Astrocyte of the cerebellum (primary cell): ENCODE measurements around the gene HMCN2.

ENCODE experiments used
- DNase-seq: peaks from one replicate; pipeline ENCODE4 v3.0.0-alpha.2; 2011; ENCODE audit warnings: low read depth
- H3K4me3 ChIP-seq: 2 replicates; pipeline ENCODE4 v1.5.1; 2011; ENCODE audit warnings: mild to moderate bottlenecking, low read depth, low read length, moderate library complexity
- CTCF ChIP-seq: IDR thresholded peaks from 2 replicates; pipeline ENCODE4 v1.5.1; 2012; ENCODE audit warnings: low read length, low read depth, moderate library complexity, mild to moderate bottlenecking; ENCODE audit errors: missing control alignments
- in situ Hi-C: cut with HindIII; loops from 2 replicates; pipeline ENCODE4 v1.10.0; 2017; ENCODE audit warnings: low sequenced_read_pairs

HMCN2 gene

GRCh38 chr9:130482463-130482862 lies 216.9 kb downstream of the HMCN2 start:
- TF ChIP-seq CTCF: no peak
- DNase-seq: no peak
- in situ Hi-C loops: no loop called here
- no peak overlapping the region for H3K4me3 ChIP-seq

DNA sequence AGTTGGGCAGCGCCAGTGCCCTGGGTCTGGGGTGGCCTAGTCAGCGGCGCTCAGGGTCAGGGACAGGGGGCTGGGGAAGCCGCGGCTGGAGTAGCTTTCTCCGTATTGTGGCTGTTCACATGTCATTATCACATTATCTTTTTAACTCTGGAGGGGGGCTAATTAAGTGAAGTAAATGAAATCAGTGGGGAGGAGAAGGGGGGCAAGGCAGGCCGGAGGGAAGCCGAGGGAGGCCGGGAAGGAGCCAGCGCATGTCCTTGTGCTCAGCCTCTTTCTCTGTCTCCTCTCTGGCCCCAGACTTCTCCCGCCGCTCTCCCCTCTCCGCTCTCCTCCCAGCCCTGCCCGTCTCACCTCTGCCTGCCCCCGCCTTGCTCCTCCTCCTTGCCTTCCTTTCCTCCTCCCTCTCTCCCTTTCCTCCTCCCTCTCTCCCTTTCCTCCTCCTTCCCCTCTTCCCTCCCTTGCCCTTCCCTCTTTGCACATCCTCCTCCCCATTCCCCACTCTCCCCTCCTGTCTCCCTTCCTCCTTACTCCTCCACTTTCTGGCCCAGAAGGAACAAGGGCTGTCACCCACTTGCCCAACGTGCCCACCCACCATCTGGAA lies 217.9 kb downstream of the HMCN2 start:
- DNase-seq: no peak
- no peak for TF ChIP-seq CTCF
- in situ Hi-C loops: no loop called here
- H3K4me3 ChIP-seq: no peak overlapping the region
